A549 (cell line): ENCODE results near the gene MSL2. TPM values are rescaled to one million over a fixed set of nuclear protein-coding genes. Genes with fewer than 3 reads are reported as not detected.
"Not testable (repeated sequence)": the region's sequence is repeated elsewhere in the genome, so short reads cannot be mapped to it uniquely, and the experiment has no call there.

Source experiments
- ATAC-seq, 2 experiments: fragments of 200-7000 bp in 1 of 2; fragments of >200 bp in 1 of 2; cut with Nextera tagmentation in 1 of 2; cut with Tn5 transposase in 1 of 2; 3 replicates each; pipeline versions ENCODE4 v1.8.0 to v1.9.1; 2018 to 2020; ENCODE audit warnings: mild to moderate bottlenecking in 1 of 2, moderate library complexity in 1 of 2
- CTCF ChIA-PET: fragments of 300-600 bp; sonication (Branson Sonifier 250); formaldehyde crosslinking; extraction: SDS; loops from one replicate; lab custom pipeline; 2021; ENCODE audit warnings: antibody characterized with exemption, inconsistent platforms; lab: Yijun Ruan, JAX
- POLR2A ChIA-PET: fragments of 350-600 bp; formaldehyde crosslinking; extraction: SDS; loops from one replicate; lab custom pipeline; 2021; ENCODE audit warnings: antibody characterized with exemption, inconsistent platforms; lab: Yijun Ruan, JAX
- DNase-seq, 2 experiments: peaks; one replicate each; pipeline versions ENCODE4 v3.0.0 to v3.0.0-alpha.2; 2011 to 2016; ENCODE audit warnings: low read depth in 1 of 2, low spot score in 1 of 2
- FAIRE-seq: peaks from 2 replicates; lab custom pipeline; 2011; peaks lifted over from hg19 to GRCh38; lab: Jason Lieb, UNC
- H3K27ac ChIP-seq, 2 experiments: fragments of >200 bp; sonication (Bioruptor Twin); formaldehyde crosslinking; 3 replicates each; pipeline ENCODE4 v1.5.1; 2016 to 2017
- H3K4me1 ChIP-seq: fragments of >200 bp; sonication (Bioruptor Twin); formaldehyde crosslinking; 3 replicates; pipeline ENCODE4 v1.6.1; 2016
- H3K4me2 ChIP-seq: fragments of >200 bp; sonication (Bioruptor Twin); formaldehyde crosslinking; 3 replicates; pipeline ENCODE4 v1.6.1; 2016
- H3K4me3 ChIP-seq: fragments of >200 bp; sonication (Bioruptor Twin); formaldehyde crosslinking; 3 replicates; pipeline ENCODE4 v1.5.1; 2016
- H3K9me3 ChIP-seq: fragments of >200 bp; sonication (Bioruptor Twin); formaldehyde crosslinking; 3 replicates; pipeline ENCODE4 v1.6.1; 2016
- CBX2 ChIP-seq: fragments of 200-600 bp; sonication (generic); IDR thresholded peaks from 2 replicates; pipeline ENCODE4 v1.6.1; 2016; ENCODE audit warnings: low read depth, mild to moderate bottlenecking, borderline replicate concordance
- EHF ChIP-seq: fragments of 250-450 bp; sonication (Bioruptor Pico); IDR thresholded peaks from 2 replicates; pipeline ENCODE4 v1.5.0; 2020; ENCODE audit warnings: mild to moderate bottlenecking
- EHMT2 ChIP-seq: fragments of 200-600 bp; sonication (generic); IDR thresholded peaks from 2 replicates; pipeline ENCODE4 v1.6.1; 2016; ENCODE audit warnings: antibody characterized with exemption, low read depth, mild to moderate bottlenecking, moderate library complexity
- FOSL2 ChIP-seq, 2 experiments: fragments of 450-650 bp in 1 of 2; fragments of >200 bp in 1 of 2; sonication (Bioruptor Twin) in 1 of 2; formaldehyde crosslinking; IDR thresholded peaks; 2 replicates each; pipeline versions ENCODE4 v1.5.0 to v1.6.1; 2016 to 2020; ENCODE audit warnings: mild to moderate bottlenecking in 1 of 2, moderate library complexity in 1 of 2
- GATA3 ChIP-seq: IDR thresholded peaks from 2 replicates; pipeline ENCODE4 v1.6.1; 2012; ENCODE audit warnings: borderline replicate concordance
- HDAC2 ChIP-seq: fragments of 200-600 bp; sonication (generic); IDR thresholded peaks from 2 replicates; pipeline ENCODE4 v1.6.1; 2016
- HMGXB4 ChIP-seq: fragments of 250-450 bp; sonication (Bioruptor Pico); IDR thresholded peaks from 2 replicates; pipeline ENCODE4 v1.5.0; 2021; ENCODE audit warnings: mild to moderate bottlenecking, moderate library complexity, borderline replicate concordance
- KDM1A ChIP-seq: fragments of 200-600 bp; sonication (generic); IDR thresholded peaks from 2 replicates; pipeline ENCODE4 v1.6.1; 2016; ENCODE audit warnings: low read depth, mild to moderate bottlenecking
- NFE2L2 ChIP-seq: fragments of 150-350 bp; conservative IDR thresholded peaks from 2 replicates; pipeline ENCODE4 v1.6.1; 2014; ENCODE audit warnings: low read length
- PHF8 ChIP-seq: fragments of 200-600 bp; sonication (generic); IDR thresholded peaks from 2 replicates; pipeline ENCODE4 v1.6.1; 2016; ENCODE audit warnings: low read depth, mild to moderate bottlenecking, antibody characterized with exemption, moderate library complexity, borderline replicate concordance
- POLR2A ChIP-seq: IDR thresholded peaks from 2 replicates; pipeline ENCODE4 v1.6.1; 2012; ENCODE audit warnings: mild to moderate bottlenecking, low read length
- POLR2AphosphoS2 ChIP-seq: conservative IDR thresholded peaks from 2 replicates; pipeline ENCODE4 v1.6.1; 2012; ENCODE audit warnings: low read length, improper control_type of control experiment, inconsistent platforms
- RAD21 ChIP-seq, 2 experiments: fragments of >200 bp in 1 of 2; sonication (Bioruptor Twin) in 1 of 2; formaldehyde crosslinking in 1 of 2; IDR thresholded peaks in 1 of 2; conservative IDR thresholded peaks in 1 of 2; 2 replicates in 1 of 2; 3 replicates in 1 of 2; pipeline ENCODE4 v1.6.1; 2012 to 2018; ENCODE audit warnings: inconsistent platforms in 1 of 2
- RFX5 ChIP-seq: fragments of 450-650 bp; IDR thresholded peaks from 2 replicates; pipeline ENCODE4 v1.7.1; 2014; ENCODE audit warnings: antibody characterized with exemption, mild to moderate bottlenecking, moderate library complexity
- SMC3 ChIP-seq: fragments of >200 bp; sonication (Bioruptor Twin); formaldehyde crosslinking; IDR thresholded peaks from 3 replicates; pipeline ENCODE4 v1.6.1; 2018; ENCODE audit warnings: inconsistent platforms
- TP53 ChIP-seq: fragments of 250-450 bp; sonication (Bioruptor Pico); IDR thresholded peaks from 2 replicates; pipeline ENCODE4 v1.5.0; 2021; ENCODE audit warnings: mild to moderate bottlenecking, moderate library complexity
- USF2 ChIP-seq: fragments of 450-650 bp; IDR thresholded peaks from 2 replicates; pipeline ENCODE4 v1.6.1; 2014; ENCODE audit warnings: antibody characterized with exemption
- ZNF302 ChIP-seq: fragments of 250-450 bp; sonication (Bioruptor Pico); IDR thresholded peaks from 2 replicates; pipeline ENCODE4 v1.9.0; 2021; ENCODE audit warnings: inconsistent platforms, mild to moderate bottlenecking, moderate library complexity
- WGBS: methylation state at CpG from one replicate; pipeline ENCODE4 v1.1.6; 2017; ENCODE audit errors: missing lambda C conversion rate; 5-methylcytosine and 5-hydroxymethylcytosine counted together
- polyA plus RNA-seq, 4 experiments: library from polyadenylated mRNA; depleted of rRNA in 3 of 4; stranded (reverse); fragments of >200 nt; fragmentation: RNase III in 1 of 4; extraction: RNeasy Plus Mini Kit Qiagen cat#74134 plus additional on column Dnase treatment in 1 of 4; gene quantifications; 2 replicates in 3 of 4; 3 replicates in 1 of 4; pipeline ENCODE4 v1.2.3, GENCODE V29; 2011 to 2017
- TF ChIP-seq, protein P1 (sequence below): fragments of 150-350 bp; IDR thresholded peaks from 2 replicates; pipeline ENCODE4 v1.6.1; 2014; ENCODE audit warnings: low read depth, mild to moderate bottlenecking, low read length
- TF ChIP-seq, protein P2 (sequence below): fragments of 200-600 bp; sonication (generic); IDR thresholded peaks from 2 replicates; pipeline ENCODE4 v1.6.1; 2016; ENCODE audit warnings: antibody characterized with exemption, mild to moderate bottlenecking, moderate library complexity
- TF ChIP-seq, protein P3 (sequence below): IDR thresholded peaks from 2 replicates; pipeline ENCODE4 v1.6.1; 2012

The MSL2 gene
- polyA plus RNA-seq, 2 of the 4 experiments (the other 2 are of a cell fraction): 8.4 to 10.1 TPM

GRCh38 chr3:136192831-136193230 lies 3.3 kb downstream of the MSL2 start:
- ChIA-PET CTCF (no interaction called here), POLR2A (interaction anchor here (0.7 kb wide), 1 partner anchor 14 kb away, joined by 3 read pairs; no protein-coding TSS in a partner anchor)
- TF ChIP-seq RFX5 (no peak), USF2 (no peak), HDAC2 (no peak), NFE2L2 (no peak), RAD21 (conservative IDR thresholded peaks at IDR 0.05 in 1 of 2, IDR thresholded peaks at IDR 0.05 in 1 of 2) (no peak), TP53 (CRISPR knock-in tag) (no peak)
- TF ChIP-seq, protein P1, sequence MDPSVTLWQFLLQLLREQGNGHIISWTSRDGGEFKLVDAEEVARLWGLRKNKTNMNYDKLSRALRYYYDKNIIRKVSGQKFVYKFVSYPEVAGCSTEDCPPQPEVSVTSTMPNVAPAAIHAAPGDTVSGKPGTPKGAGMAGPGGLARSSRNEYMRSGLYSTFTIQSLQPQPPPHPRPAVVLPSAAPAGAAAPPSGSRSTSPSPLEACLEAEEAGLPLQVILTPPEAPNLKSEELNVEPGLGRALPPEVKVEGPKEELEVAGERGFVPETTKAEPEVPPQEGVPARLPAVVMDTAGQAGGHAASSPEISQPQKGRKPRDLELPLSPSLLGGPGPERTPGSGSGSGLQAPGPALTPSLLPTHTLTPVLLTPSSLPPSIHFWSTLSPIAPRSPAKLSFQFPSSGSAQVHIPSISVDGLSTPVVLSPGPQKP: no peak
- TF ChIP-seq, protein P2, sequence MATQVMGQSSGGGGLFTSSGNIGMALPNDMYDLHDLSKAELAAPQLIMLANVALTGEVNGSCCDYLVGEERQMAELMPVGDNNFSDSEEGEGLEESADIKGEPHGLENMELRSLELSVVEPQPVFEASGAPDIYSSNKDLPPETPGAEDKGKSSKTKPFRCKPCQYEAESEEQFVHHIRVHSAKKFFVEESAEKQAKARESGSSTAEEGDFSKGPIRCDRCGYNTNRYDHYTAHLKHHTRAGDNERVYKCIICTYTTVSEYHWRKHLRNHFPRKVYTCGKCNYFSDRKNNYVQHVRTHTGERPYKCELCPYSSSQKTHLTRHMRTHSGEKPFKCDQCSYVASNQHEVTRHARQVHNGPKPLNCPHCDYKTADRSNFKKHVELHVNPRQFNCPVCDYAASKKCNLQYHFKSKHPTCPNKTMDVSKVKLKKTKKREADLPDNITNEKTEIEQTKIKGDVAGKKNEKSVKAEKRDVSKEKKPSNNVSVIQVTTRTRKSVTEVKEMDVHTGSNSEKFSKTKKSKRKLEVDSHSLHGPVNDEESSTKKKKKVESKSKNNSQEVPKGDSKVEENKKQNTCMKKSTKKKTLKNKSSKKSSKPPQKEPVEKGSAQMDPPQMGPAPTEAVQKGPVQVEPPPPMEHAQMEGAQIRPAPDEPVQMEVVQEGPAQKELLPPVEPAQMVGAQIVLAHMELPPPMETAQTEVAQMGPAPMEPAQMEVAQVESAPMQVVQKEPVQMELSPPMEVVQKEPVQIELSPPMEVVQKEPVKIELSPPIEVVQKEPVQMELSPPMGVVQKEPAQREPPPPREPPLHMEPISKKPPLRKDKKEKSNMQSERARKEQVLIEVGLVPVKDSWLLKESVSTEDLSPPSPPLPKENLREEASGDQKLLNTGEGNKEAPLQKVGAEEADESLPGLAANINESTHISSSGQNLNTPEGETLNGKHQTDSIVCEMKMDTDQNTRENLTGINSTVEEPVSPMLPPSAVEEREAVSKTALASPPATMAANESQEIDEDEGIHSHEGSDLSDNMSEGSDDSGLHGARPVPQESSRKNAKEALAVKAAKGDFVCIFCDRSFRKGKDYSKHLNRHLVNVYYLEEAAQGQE: no peak
- 0 out of 6 replicates have a peak overlapping the region, but pooled peaks of 1 of the 2 experiments have one; percentile 8 for H3K27ac ChIP-seq
- DNase-seq: no peak
- 10% methylated on average over 2 of the region's 2 CpGs for WGBS
- peaks cover 22% of the 10 kb centered on the region for H3K4me1 ChIP-seq
- peak overlapping the region; percentile 82 for H3K4me3 ChIP-seq
- no peak for ATAC-seq
- no peak for FAIRE-seq
- H3K4me2 ChIP-seq: peak overlapping the region; percentile 91
- H3K9me3 ChIP-seq: no peaks in the 10 kb centered on the region

- H3K4me3 ChIP-seq, H3K9me3 ChIP-seq, DNase-seq, FAIRE-seq, POLR2A ChIA-PET, ATAC-seq, CTCF ChIA-PET, H3K27ac ChIP-seq: not testable (repeated sequence)
- Histone ChIP-seq H3K4me2 (peak overlapping the region; percentile 91), H3K4me1 (peaks cover 22% of the 10 kb centered on the region; the same call in 2 of the 3 replicates)
- 57% methylated on average over 6 of the region's 6 CpGs for WGBS
These were observed 3.9 kb downstream of the MSL2 start for GRCh38 chr3:136192195-136192594.

DNA sequence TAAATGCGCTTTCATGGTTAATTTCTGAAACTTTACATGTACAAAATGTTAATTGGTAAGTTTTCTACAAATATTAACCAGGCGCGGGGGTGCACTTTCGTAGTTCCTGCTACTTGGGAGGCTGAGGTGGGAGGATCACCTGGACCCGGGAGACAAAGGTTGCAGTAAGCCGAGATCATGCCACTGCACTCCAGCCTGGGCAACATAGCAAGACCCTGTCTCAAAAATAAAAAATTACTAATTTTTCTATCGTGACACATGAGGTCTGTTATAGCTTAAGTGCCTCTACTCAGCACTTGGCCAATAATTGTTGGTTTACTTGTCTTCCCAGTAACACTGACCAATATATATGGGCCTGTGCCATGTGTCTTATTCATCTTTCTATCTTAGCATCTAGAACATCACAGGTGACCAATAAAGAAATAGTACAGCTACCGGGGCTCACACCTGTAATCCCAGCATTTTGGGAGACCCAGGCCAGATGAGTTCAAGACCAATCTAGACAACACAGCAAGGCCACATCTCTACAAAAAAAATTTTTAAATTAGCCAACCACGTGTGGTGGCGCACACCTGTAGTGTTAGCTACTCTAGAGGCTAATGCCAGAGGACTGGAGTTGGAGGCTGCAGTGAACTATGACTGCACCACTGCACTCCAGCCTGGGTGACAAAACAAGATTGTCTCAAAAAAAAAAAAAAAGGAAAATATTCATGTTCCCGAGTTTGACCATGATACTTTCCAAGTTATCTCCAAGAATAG lies 6.1 kb downstream of the MSL2 start:
- no peak overlapping the region for H3K27ac ChIP-seq
- no peak overlapping the region for H3K4me3 ChIP-seq
- no peak overlapping the region for H3K4me2 ChIP-seq
- H3K4me1 ChIP-seq: peaks cover 33% of the 10 kb centered on the region
- ATAC-seq: no peak
- 94% methylated on average over 11 of the region's 11 CpGs for WGBS
- no peak for TF ChIP-seq EHMT2
- no peak for TF ChIP-seq POLR2AphosphoS2
- no peak for TF ChIP-seq HMGXB4 (CRISPR knock-in tag)
- no peak for TF ChIP-seq PHF8
- no peak for TF ChIP-seq CBX2
- TF ChIP-seq, protein P3, sequence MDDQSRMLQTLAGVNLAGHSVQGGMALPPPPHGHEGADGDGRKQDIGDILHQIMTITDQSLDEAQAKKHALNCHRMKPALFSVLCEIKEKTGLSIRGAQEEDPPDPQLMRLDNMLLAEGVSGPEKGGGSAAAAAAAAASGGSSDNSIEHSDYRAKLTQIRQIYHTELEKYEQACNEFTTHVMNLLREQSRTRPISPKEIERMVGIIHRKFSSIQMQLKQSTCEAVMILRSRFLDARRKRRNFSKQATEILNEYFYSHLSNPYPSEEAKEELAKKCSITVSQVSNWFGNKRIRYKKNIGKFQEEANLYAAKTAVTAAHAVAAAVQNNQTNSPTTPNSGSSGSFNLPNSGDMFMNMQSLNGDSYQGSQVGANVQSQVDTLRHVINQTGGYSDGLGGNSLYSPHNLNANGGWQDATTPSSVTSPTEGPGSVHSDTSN: no peak
- no peak for TF ChIP-seq KDM1A
- TF ChIP-seq RAD21 (conservative IDR thresholded peaks at IDR 0.05 in 1 of 2, IDR thresholded peaks at IDR 0.05 in 1 of 2): no peak
- TF ChIP-seq EHF (CRISPR knock-in tag): no peak
- TF ChIP-seq GATA3: no peak
- TF ChIP-seq FOSL2 (IDR thresholded peaks at IDR 0.05): no peak
- TF ChIP-seq FOSL2 (CRISPR knock-in tag; IDR thresholded peaks at IDR 0.05): no peak
- no peak for TF ChIP-seq ZNF302 (CRISPR knock-in tag)
- TF ChIP-seq SMC3: no peak
- no peak for TF ChIP-seq POLR2A
- TF ChIP-seq, protein P1: no peak
- TF ChIP-seq, all 56 proteins: peak for 0
- no peaks in the 10 kb centered on the region for H3K9me3 ChIP-seq
- CTCF ChIA-PET: interaction anchor here (0.6 kb wide), 1 partner anchor 25 kb away, joined by 3 read pairs; no protein-coding TSS in a partner anchor
- POLR2A ChIA-PET: no interaction called here
- no peak for FAIRE-seq
- no peak for DNase-seq
